Ishikawa (cell line): ENCODE data around the gene GPS2.

ENCODE experiments used
- CEBPB ChIP-seq: IDR thresholded peaks from 2 replicates; pipeline ENCODE4 v1.6.1; 2012
- CREB1 ChIP-seq: IDR thresholded peaks from 2 replicates; pipeline ENCODE4 v1.6.1; 2012; ENCODE audit warnings: low read depth
- EGR1 ChIP-seq: IDR thresholded peaks from 2 replicates; pipeline ENCODE4 v1.6.1; 2012
- EP300 ChIP-seq: IDR thresholded peaks from 2 replicates; pipeline ENCODE4 v1.6.1; 2012; ENCODE audit warnings: borderline replicate concordance
- FOXM1 ChIP-seq: IDR thresholded peaks from 2 replicates; pipeline ENCODE4 v1.6.1; 2012; ENCODE audit warnings: low read depth, borderline replicate concordance
- NFIC ChIP-seq: IDR thresholded peaks from 2 replicates; pipeline ENCODE4 v1.6.1; 2012
- RAD21 ChIP-seq: IDR thresholded peaks from 2 replicates; pipeline ENCODE4 v1.6.1; 2012; ENCODE audit warnings: low read depth
- TAF1 ChIP-seq: IDR thresholded peaks from 2 replicates; pipeline ENCODE4 v1.6.1; 2012; ENCODE audit warnings: low read depth, mild to moderate bottlenecking
- TCF12 ChIP-seq: IDR thresholded peaks from 2 replicates; pipeline ENCODE4 v1.6.1; 2012; ENCODE audit warnings: low read depth
- TEAD4 ChIP-seq: IDR thresholded peaks from 2 replicates; pipeline ENCODE4 v1.6.1; 2012
- YY1 ChIP-seq: IDR thresholded peaks from 2 replicates; pipeline ENCODE4 v1.6.1; 2012; ENCODE audit warnings: low read depth
- ZBTB7A ChIP-seq: IDR thresholded peaks from 2 replicates; pipeline ENCODE4 v1.6.1; 2012; ENCODE audit warnings: low read depth
- TF ChIP-seq, protein P1 (sequence below): IDR thresholded peaks from 2 replicates; pipeline ENCODE4 v1.6.1; 2012
- TF ChIP-seq, protein P2 (sequence below): IDR thresholded peaks from 2 replicates; pipeline ENCODE4 v1.6.1; 2012
- TF ChIP-seq, protein P3 (sequence below): IDR thresholded peaks from 2 replicates; pipeline ENCODE4 v1.6.1; 2012; ENCODE audit warnings: low read depth, mild to moderate bottlenecking

Gene GPS2, protein sequence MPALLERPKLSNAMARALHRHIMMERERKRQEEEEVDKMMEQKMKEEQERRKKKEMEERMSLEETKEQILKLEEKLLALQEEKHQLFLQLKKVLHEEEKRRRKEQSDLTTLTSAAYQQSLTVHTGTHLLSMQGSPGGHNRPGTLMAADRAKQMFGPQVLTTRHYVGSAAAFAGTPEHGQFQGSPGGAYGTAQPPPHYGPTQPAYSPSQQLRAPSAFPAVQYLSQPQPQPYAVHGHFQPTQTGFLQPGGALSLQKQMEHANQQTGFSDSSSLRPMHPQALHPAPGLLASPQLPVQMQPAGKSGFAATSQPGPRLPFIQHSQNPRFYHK

DNA sequence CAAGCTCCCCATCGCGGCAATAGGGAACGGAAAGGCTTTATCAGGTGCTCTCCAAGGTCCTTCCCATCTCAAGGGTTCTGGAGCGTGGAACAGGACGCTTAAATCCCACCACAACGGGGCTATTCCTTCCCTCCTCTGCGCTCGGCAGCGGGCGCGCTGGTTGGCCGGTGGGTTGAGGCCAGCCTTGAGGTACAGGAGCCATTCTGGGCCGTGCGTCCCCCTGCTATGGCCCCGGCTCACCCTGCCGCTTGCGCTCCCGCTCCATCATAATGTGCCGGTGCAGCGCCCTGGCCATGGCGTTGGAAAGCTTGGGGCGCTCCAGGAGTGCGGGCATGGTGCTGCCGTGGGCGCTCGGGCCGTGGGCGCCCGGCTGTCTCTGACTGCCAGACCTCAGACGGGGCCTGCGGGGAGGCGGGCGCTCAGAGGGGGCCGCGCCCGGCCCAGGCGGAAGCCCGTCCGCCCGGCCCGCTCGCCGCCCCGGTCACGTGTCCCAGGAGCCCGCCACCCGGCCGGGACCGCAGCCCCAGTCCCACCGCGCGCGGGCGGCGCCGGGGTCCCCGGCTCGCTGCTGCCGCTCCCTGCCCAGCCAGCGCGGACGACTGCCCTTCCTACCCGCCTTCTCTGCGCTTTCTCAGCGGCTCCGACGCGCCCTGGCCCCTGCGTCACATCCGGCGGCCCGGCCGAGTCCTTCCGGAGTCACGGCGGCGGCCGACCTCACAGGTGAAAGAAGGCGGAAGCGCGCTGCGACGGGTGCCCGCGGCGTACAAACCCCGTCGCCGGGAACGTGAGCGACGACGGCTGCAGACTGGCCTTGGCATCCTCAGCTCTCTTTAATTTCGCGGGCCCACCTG is at the start of gene GPS2:
Gene GPS2 (minus strand): TSS at position 642 of the 851 bp plus-strand sequence. CDS start 308 bp downstream, at position 334.
- TF ChIP-seq FOXM1 (no peak), NFIC (no peak), TAF1 (peak; percentile 79), ZBTB7A (no peak), TEAD4 (no peak), EGR1 (no peak), CREB1 (peak; percentile 84), EP300 (0 out of 2 replicates have a peak, but pooled peaks have one; percentile 17), RAD21 (no peak; the same call in 1 of the 2 replicates), TCF12 (peak; percentile 57; the same call in 1 of the 2 replicates), YY1 (peak; percentile 69; the same call in 1 of the 2 replicates), CEBPB (no peak)
- TF ChIP-seq, protein P1, sequence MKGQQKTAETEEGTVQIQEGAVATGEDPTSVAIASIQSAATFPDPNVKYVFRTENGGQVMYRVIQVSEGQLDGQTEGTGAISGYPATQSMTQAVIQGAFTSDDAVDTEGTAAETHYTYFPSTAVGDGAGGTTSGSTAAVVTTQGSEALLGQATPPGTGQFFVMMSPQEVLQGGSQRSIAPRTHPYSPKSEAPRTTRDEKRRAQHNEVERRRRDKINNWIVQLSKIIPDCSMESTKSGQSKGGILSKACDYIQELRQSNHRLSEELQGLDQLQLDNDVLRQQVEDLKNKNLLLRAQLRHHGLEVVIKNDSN, result peak; percentile 71
- TF ChIP-seq, protein P2, sequence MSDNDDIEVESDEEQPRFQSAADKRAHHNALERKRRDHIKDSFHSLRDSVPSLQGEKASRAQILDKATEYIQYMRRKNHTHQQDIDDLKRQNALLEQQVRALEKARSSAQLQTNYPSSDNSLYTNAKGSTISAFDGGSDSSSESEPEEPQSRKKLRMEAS, result peak; percentile 68
- TF ChIP-seq, protein P3, sequence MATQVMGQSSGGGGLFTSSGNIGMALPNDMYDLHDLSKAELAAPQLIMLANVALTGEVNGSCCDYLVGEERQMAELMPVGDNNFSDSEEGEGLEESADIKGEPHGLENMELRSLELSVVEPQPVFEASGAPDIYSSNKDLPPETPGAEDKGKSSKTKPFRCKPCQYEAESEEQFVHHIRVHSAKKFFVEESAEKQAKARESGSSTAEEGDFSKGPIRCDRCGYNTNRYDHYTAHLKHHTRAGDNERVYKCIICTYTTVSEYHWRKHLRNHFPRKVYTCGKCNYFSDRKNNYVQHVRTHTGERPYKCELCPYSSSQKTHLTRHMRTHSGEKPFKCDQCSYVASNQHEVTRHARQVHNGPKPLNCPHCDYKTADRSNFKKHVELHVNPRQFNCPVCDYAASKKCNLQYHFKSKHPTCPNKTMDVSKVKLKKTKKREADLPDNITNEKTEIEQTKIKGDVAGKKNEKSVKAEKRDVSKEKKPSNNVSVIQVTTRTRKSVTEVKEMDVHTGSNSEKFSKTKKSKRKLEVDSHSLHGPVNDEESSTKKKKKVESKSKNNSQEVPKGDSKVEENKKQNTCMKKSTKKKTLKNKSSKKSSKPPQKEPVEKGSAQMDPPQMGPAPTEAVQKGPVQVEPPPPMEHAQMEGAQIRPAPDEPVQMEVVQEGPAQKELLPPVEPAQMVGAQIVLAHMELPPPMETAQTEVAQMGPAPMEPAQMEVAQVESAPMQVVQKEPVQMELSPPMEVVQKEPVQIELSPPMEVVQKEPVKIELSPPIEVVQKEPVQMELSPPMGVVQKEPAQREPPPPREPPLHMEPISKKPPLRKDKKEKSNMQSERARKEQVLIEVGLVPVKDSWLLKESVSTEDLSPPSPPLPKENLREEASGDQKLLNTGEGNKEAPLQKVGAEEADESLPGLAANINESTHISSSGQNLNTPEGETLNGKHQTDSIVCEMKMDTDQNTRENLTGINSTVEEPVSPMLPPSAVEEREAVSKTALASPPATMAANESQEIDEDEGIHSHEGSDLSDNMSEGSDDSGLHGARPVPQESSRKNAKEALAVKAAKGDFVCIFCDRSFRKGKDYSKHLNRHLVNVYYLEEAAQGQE, result peak; percentile 87

DNA sequence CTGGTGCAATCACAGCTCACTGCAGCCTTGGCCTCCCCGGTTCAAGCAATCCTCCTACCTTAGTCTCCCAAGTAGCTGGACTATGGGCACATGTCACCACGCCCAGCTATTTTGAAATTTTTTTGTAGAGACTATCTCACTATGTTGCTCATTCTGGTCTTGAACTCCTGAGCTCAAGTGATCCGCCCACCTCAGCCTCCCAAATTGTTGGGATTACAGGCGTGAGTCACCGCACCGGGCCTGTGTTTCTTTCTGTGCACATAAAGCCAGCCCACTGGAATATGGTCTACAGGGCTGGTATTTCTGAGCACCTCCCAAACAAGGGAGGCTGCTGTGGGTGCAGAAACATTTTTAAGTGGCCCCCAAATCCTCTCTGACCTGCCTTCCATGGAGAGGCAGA is 48.2 kb upstream of the GPS2 start:
- TF ChIP-seq NFIC (no peak), TEAD4 (peak; percentile 24; the same call in 1 of the 2 replicates)

DNA sequence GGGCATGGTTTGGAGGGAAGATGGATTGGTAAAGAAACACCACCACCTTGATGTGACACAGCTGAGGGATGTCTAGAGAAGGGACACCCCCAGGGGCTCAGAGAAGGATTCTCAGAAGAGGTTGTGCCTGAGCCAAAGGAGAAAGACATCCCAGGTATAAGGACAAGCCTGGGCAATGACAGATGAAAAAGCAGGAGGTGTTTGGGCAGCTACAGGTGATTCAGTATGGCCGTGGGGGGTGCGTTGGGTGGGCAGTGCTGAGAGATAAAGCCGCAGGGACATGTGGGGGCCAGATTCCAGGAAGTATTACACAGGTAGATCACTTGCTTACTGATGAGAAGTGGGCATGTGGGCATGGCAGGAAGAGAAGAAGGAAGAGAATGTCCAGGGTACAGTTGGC is 46.7 kb upstream of the GPS2 start:
- no peak for TF ChIP-seq FOXM1
- no peak for TF ChIP-seq RAD21
- TF ChIP-seq TCF12, result no peak
- no peak for TF ChIP-seq CEBPB
- no peak for TF ChIP-seq TAF1
- TF ChIP-seq, protein P3, result no peak
- no peak for TF ChIP-seq TEAD4
- TF ChIP-seq CREB1, result no peak
- TF ChIP-seq NFIC, result no peak
- TF ChIP-seq EGR1, result no peak

DNA sequence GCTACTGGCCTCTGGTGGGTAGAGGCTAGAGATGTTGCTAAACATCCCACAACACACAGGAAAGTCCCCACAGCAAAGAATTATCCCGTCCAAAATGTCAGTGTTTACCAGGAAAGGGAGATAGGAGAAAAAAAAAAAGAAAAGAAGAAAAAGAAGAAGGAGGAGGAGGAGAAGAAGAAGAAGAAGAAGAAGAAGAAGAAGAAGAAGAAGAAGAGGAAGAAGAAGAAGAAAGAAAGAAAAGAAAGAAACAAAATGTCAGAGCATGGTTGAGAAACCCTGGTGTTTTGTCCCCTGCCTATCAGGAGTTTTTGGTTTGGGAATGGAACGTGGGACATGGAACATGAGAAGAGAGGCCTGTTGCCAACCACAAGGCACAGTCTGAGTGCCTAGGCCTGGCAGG is 42.2 kb upstream of the GPS2 start:
- TF ChIP-seq, protein P3, result no peak
- TF ChIP-seq EP300 (no peak), CREB1 (no peak), RAD21 (no peak), CEBPB (no peak), TCF12 (no peak), EGR1 (no peak), FOXM1 (no peak), TAF1 (no peak), YY1 (no peak), ZBTB7A (no peak), TEAD4 (no peak)
- TF ChIP-seq, protein P2, result no peak
- TF ChIP-seq, protein P1, result no peak
